GM23248 (cell line): ENCODE results near the gene GPS1. TPM values are rescaled to one million over a fixed set of nuclear protein-coding genes. Genes with fewer than 3 reads are reported as not detected.

Experiments
- DNase-seq: peaks from one replicate; pipeline ENCODE4 v3.0.0-alpha.2; 2015
- H2AFZ ChIP-seq: fragments of 200-600 bp; sonication (generic); 2 replicates; pipeline ENCODE4 v1.6.1; 2016; ENCODE audit warnings: antibody characterized with exemption
- H3F3A ChIP-seq: fragments of 200-600 bp; sonication (generic); 2 replicates; pipeline ENCODE4 v1.6.1; 2016; ENCODE audit warnings: mild to moderate bottlenecking, antibody characterized with exemption, mixed run types; ENCODE audit not compliant: insufficient read depth
- H3K27ac ChIP-seq: fragments of 200-600 bp; sonication (generic); 2 replicates; pipeline ENCODE4 v1.5.1; 2016; ENCODE audit warnings: mild to moderate bottlenecking
- H3K27me3 ChIP-seq: fragments of 200-600 bp; sonication (generic); replicated peaks from 2 replicates; pipeline ENCODE4 v1.6.1; 2016; ENCODE audit warnings: mild to moderate bottlenecking; ENCODE audit not compliant: insufficient read depth
- H3K36me3 ChIP-seq: fragments of 200-600 bp; sonication (generic); 2 replicates; pipeline ENCODE4 v1.6.1; 2016; ENCODE audit warnings: low read depth, mild to moderate bottlenecking
- H3K4me1 ChIP-seq: fragments of 200-600 bp; sonication (generic); 2 replicates; pipeline ENCODE4 v1.6.1; 2016; ENCODE audit warnings: mild to moderate bottlenecking; ENCODE audit not compliant: insufficient read depth
- H3K4me2 ChIP-seq: fragments of 200-600 bp; sonication (generic); one replicate; pipeline ENCODE4 v1.6.1; 2016; ENCODE audit warnings: mild to moderate bottlenecking; ENCODE audit not compliant: unreplicated experiment
- H3K4me3 ChIP-seq: fragments of 200-600 bp; sonication (generic); 2 replicates; pipeline ENCODE4 v1.5.1; 2016; ENCODE audit warnings: mild to moderate bottlenecking
- H3K79me2 ChIP-seq: fragments of 200-600 bp; sonication (generic); 2 replicates; pipeline ENCODE4 v1.6.1; 2016; ENCODE audit warnings: mild to moderate bottlenecking; ENCODE audit not compliant: insufficient read depth
- H3K9ac ChIP-seq: fragments of 200-600 bp; sonication (generic); 2 replicates; pipeline ENCODE4 v1.6.1; 2016; ENCODE audit warnings: mild to moderate bottlenecking
- H3K9me2 ChIP-seq: fragments of 200-600 bp; sonication (generic); 2 replicates; pipeline ENCODE4 v1.6.1; 2016; ENCODE audit warnings: mixed run types, mild to moderate bottlenecking, moderate library complexity; ENCODE audit not compliant: insufficient read depth
- H3K9me3 ChIP-seq: fragments of 200-600 bp; sonication (generic); one replicate; pipeline ENCODE4 v1.6.1; 2017; ENCODE audit warnings: low read depth
- H4K20me1 ChIP-seq: fragments of 200-600 bp; sonication (generic); 2 replicates; pipeline ENCODE4 v1.6.0; 2016; ENCODE audit not compliant: insufficient read depth
- EZH2 ChIP-seq: fragments of 200-600 bp; sonication (generic); IDR thresholded peaks from 2 replicates; pipeline ENCODE4 v1.6.1; 2018; ENCODE audit warnings: antibody characterized with exemption, mild to moderate bottlenecking; ENCODE audit not compliant: insufficient read depth, poor library complexity, severe bottlenecking
- EZH2phosphoT487 ChIP-seq: fragments of 200-600 bp; sonication (generic); IDR thresholded peaks from 2 replicates; pipeline ENCODE4 v1.6.1; 2018; ENCODE audit warnings: antibody characterized with exemption, moderate library complexity, mild to moderate bottlenecking, low read depth; ENCODE audit not compliant: insufficient read depth
- WGBS, 2 experiments: methylation state at CpG; one replicate each; pipeline ENCODE4 v1.1.6; 2015 to 2017; ENCODE audit warnings: low lambda C conversion rate in 2 of 2, low coverage in 1 of 2; ENCODE audit errors: missing lambda C conversion rate in 2 of 2; 5-methylcytosine and 5-hydroxymethylcytosine counted together
- in situ Hi-C: fragments of 300-500 bp; cut with MboI; formaldehyde crosslinking; loops from 2 replicates; pipeline ENCODE4 v1.15.0; 2020
- polyA plus RNA-seq: library from polyadenylated mRNA; unstranded; fragments of >200 nt; fragmentation: Nextera tagmentation; extraction: Ambion mirVana; gene quantifications from 2 replicates; pipeline ENCODE4 v1.2.1, GENCODE V29; 2016
- total RNA-seq: library from RNA; depleted of rRNA; stranded (reverse); fragments of >200 nt; shearing (Covaris generic); gene quantifications from 2 replicates; pipeline ENCODE4 v1.2.3, GENCODE V29; 2014

The GPS1 gene
- total and polyA plus RNA-seq, 2 experiments from 2014 or later = 104 to 130 TPM

DNA sequence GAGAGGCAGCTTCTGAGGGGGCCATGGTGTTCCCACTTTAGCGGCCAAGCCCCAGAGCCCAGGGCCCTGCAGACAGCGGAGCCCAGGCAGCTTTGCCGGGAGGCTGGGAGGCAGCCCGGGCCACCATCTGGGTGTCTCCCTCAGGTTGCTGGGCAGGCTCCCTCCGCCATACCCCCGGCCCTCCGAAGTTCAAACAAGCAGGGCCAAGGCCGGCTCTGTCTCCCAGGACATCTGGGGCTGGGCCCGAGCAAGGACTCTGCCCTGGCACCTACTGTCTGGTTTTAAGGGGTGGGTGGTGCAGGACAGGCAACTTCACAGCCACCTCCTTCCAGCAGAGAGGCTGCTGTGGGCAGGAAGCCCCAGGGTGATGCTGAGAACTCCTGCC lies 11.3 kb downstream of the GPS1 start:
- Histone ChIP-seq H3K36me3 (no peaks in the 10 kb centered on the region), H3K4me2 (no peak overlapping the region), H2AFZ (no peak overlapping the region), H3K79me2 (peaks cover 38% of the 10 kb centered on the region), H3K27ac (no peak overlapping the region), H3K4me1 (peaks cover 3% of the 10 kb centered on the region; the same call in 1 of the 2 replicates), H4K20me1 (no peaks in the 10 kb centered on the region), H3K4me3 (no peak overlapping the region), H3F3A (no peaks in the 10 kb centered on the region), H3K9me3 (no peaks in the 10 kb centered on the region), H3K9ac (no peak overlapping the region), H3K9me2 (no peaks in the 10 kb centered on the region), H3K27me3 (no peaks in the 10 kb centered on the region)
- no peak for DNase-seq
- in situ Hi-C loops = no loop called here
- 88 to 92% methylated on average over 9 of the region's 9 CpGs for WGBS, 2 experiments
- TF ChIP-seq EZH2 = no peak
- no peak for TF ChIP-seq EZH2phosphoT487

DNA sequence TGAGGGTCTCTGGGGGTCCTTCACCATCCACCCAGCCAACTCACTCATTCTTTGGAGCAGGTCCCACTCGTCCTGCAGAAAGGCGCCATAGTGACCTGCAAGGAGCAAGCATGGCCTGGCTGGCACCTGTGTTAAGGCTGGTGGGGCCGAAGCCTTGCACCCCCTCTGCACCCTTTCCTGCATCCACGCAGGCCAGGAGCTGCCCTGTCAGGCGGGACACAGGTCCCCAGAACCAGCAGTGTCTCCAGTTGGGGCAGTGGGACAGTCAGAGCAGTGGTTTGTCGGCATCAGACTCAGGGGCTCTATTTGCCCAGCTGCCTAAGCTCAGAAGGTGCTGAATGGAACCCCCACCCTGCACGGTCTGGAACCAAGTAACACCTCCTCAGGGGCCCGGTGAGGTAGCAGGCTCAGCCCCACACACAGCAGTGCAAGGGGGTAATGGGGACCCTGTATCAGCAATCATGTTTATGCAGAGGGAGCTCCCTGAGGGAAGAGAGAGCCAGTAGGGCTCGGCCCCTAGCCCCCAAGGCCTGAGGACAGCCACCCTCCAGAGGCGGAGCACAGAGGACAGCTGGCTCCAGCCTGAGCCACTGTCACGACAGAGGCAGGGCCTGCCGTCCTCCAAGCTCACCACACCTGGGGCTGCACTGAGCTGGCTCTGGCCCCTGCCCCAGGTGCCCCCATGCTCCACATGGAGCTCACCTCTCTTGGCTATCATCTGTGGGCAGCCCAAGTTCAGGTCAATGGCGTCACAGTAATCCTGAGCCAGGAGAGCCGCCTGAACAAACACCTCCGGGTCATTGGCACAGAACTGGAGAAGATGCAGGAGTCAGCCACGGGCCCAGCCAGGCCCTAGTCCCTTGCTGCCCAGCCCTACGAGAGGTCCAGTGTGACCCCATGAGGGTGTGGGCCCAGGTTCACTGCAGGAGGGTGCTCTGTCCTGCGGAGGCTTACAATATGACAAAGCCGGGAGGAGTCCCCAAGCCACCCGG lies 12.0 kb downstream of the GPS1 start:
- no peak overlapping the region for H3K27ac ChIP-seq
- H3F3A ChIP-seq = no peaks in the 10 kb centered on the region
- no peaks in the 10 kb centered on the region for H4K20me1 ChIP-seq
- WGBS, 2 experiments = 81 to 82% methylated on average over 20 of the region's 20 CpGs
- H2AFZ ChIP-seq = no peak overlapping the region
- H3K9ac ChIP-seq = peak overlapping the region; percentile 89
- in situ Hi-C loops = no loop called here
- peaks cover 38% of the 10 kb centered on the region for H3K79me2 ChIP-seq
- peaks cover 3% of the 10 kb centered on the region; the same call in 1 of the 2 replicates for H3K4me1 ChIP-seq
- TF ChIP-seq EZH2phosphoT487 (no peak), EZH2 (no peak)
- no peak for DNase-seq
- peak overlapping the region; percentile 72 for H3K4me2 ChIP-seq
- H3K4me3 ChIP-seq = peak overlapping the region; percentile 96
- H3K36me3 ChIP-seq = no peaks in the 10 kb centered on the region
- H3K27me3 ChIP-seq = no peaks in the 10 kb centered on the region
- H3K9me2 ChIP-seq = no peaks in the 10 kb centered on the region
- H3K9me3 ChIP-seq = no peaks in the 10 kb centered on the region

DNA sequence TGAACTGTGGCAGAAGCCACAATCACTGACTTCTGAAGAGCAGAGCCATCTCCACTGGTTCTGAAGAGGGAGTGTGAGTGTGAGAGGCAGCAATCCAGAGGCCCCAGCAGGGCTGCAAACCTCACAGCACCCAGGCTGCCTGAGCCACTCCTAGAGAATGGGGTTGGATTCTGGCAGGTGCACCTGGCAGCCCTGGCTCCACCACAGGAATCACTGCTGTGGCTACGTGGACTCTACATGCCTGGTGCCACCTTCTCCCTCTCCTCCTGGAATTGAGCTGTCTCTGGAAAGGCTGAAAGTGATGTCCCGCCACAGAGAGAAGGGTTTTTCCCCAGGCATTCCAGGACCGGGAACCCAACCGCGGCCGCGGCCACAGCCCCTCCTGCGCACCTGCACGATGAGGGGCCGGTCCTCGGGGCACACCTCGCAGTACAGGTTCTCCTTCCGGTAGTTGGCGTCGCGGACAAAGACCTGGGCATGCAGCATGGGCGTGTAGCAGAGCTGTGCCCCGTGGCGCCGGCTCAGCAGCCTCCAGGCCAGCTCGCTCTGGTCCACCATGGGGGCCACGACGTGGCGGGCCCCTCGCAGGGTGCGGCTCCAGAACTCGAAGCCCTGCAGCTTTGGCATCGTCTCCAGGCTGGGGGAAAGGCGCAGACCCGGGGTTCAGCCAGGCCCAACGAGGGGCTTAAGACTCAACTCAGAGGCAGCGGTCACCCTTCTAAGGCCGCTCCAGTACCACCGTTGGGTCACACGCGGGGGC lies 12.9 kb downstream of the GPS1 start:
- H3K9me2 ChIP-seq = no peaks in the 10 kb centered on the region
- peak overlapping the region; percentile 89 for H3K9ac ChIP-seq
- H4K20me1 ChIP-seq = no peaks in the 10 kb centered on the region
- no peaks in the 10 kb centered on the region for H3F3A ChIP-seq
- H3K4me3 ChIP-seq = peak overlapping the region; percentile 96
- TF ChIP-seq EZH2 (no peak), EZH2phosphoT487 (no peak)
- in situ Hi-C loops = no loop called here
- no peaks in the 10 kb centered on the region for H3K27me3 ChIP-seq
- H3K27ac ChIP-seq = peak overlapping the region; percentile 22
- 19 to 28% methylated on average over 17 to 36 of the region's 36 CpGs for WGBS, 2 experiments
- H3K4me2 ChIP-seq = peak overlapping the region; percentile 72
- no peaks in the 10 kb centered on the region for H3K36me3 ChIP-seq
- no peaks in the 10 kb centered on the region for H3K9me3 ChIP-seq
- peaks cover 3% of the 10 kb centered on the region; the same call in 1 of the 2 replicates for H3K4me1 ChIP-seq
- H3K79me2 ChIP-seq = peaks cover 38% of the 10 kb centered on the region
- peak overlapping the region; percentile 6; the same call in 1 of the 2 replicates for H2AFZ ChIP-seq
- peak; percentile 39 for DNase-seq

DNA sequence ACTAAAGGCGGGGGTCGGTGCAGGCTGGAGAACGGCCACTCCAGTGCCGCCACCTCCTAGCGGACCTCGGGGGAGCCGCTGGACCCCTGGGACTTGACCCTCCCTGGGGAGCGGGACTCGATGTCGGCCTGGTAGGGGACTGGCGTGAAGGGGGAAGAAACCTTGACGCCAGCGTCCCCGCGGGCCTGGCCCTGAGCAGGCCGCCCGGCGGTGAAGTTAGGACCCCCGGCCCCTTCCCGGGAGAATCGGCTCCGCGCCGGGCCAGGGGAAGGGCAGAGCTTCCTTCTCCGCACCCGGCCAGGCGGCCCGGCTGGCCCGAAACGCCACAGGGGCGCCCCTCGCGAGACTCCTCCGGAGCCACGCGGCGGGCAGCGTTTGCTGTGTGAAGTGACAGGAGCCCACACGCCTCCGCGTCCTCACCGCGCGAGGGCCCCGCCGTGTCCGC lies 13.5 kb downstream of the GPS1 start:
- TF ChIP-seq EZH2phosphoT487 = no peak
- no peak for TF ChIP-seq EZH2
- Histone ChIP-seq H3K9me2 (no peaks in the 10 kb centered on the region), H3K27ac (peak overlapping the region; percentile 22), H3K4me1 (peaks cover 3% of the 10 kb centered on the region; the same call in 1 of the 2 replicates), H3K36me3 (no peaks in the 10 kb centered on the region), H3F3A (no peaks in the 10 kb centered on the region), H3K9ac (peak overlapping the region; percentile 89), H3K27me3 (no peaks in the 10 kb centered on the region), H3K9me3 (no peaks in the 10 kb centered on the region), H3K4me2 (peak overlapping the region; percentile 72), H4K20me1 (no peaks in the 10 kb centered on the region), H3K4me3 (peak overlapping the region; percentile 96), H2AFZ (peak overlapping the region; percentile 6; the same call in 1 of the 2 replicates), H3K79me2 (peaks cover 38% of the 10 kb centered on the region)
- peak; percentile 76 for DNase-seq
- in situ Hi-C loops = no loop called here
- WGBS, 2 experiments = 0 to 1% methylated on average over 9 to 37 of the region's 47 CpGs
